Measurements from ENCODE around the gene SRRM3. TPM values are rescaled to one million over a fixed set of nuclear protein-coding genes. Genes with fewer than 3 reads are reported as not detected.
A peak's percentile ranks its signal among the peaks of the same experiment; 100 is the strongest.

The SRRM3 gene
- total RNA-seq, 1 experiment from 2014 or later, result 12.7 TPM

GRCh38 chr7:76257973-76258372 is 56.3 kb downstream of the SRRM3 start:
- H3K4me3 ChIP-seq (replicated peaks in 1 of 2; ENCODE audit: low read depth in 1 of 2, low read length in 2 of 2), result no peak overlapping the region
- no peaks in the 10 kb centered on the region for H3K36me3 ChIP-seq (ENCODE audit: control insufficient read depth in 1 of 2, insufficient read depth in 2 of 2, low read length in 2 of 2)
- no peaks in the 10 kb centered on the region for H3K79me2 ChIP-seq (ENCODE audit: insufficient read depth, low read length)
- H2AFZ ChIP-seq (ENCODE audit: low read depth, low read length, poor library complexity, severe bottlenecking), result no peak overlapping the region
- ATAC-seq, result peak; percentile 55
- H3K9me2 ChIP-seq (ENCODE audit: insufficient read depth), result no peaks in the 10 kb centered on the region
- no peak overlapping the region for H3K4me2 ChIP-seq (ENCODE audit: low read length)
- TF ChIP-seq REST (IDR thresholded peaks at IDR 0.05; ENCODE audit: low read depth) (no peak), CTCF (IDR thresholded peaks at IDR 0.05 in 2 of 3, conservative IDR thresholded peaks at IDR 0.05 in 1 of 3; ENCODE audit: borderline replicate concordance in 1 of 3, insufficient read depth in 1 of 3, low read depth in 2 of 3, low read length in 2 of 3) (0 out of 6 replicates have a peak, but pooled peaks of 1 of the 3 experiments have one; percentile 26), SRF (IDR thresholded peaks at IDR 0.05; ENCODE audit: low read depth) (no peak)
- H4K20me1 ChIP-seq (ENCODE audit: insufficient read depth), result no peaks in the 10 kb centered on the region
- H3K27ac ChIP-seq (ENCODE audit: low read depth, low read length), result no peak overlapping the region
- H3K9ac ChIP-seq (ENCODE audit: low read length), result no peak overlapping the region
- H3K27me3 ChIP-seq (ENCODE audit: insufficient read depth, low read length), result no peaks in the 10 kb centered on the region
- intact Hi-C loops (cut with micrococcal nuclease), result no loop called here
- no peaks in the 10 kb centered on the region for H3K9me3 ChIP-seq (ENCODE audit: control insufficient read depth in 1 of 2, insufficient read depth in 1 of 2, low read depth in 1 of 2, low read length in 2 of 2)
- ChIA-PET RAD21 (ENCODE audit: low non-redundant PET in 1 of 2, low total read pairs in 2 of 2, uncharacterized antibody in 2 of 2, unreplicated experiment in 2 of 2) (no interaction called here), POLR2A (no interaction called here), CTCF (no interaction called here)
- H3K4me1 ChIP-seq (ENCODE audit: control insufficient read depth in 1 of 2, insufficient read depth in 2 of 2, low read length in 2 of 2), result peaks cover 4 to 19% of the 10 kb centered on the region in 2 experiments; a peak in 3 of 4 replicates
- BruUV-seq (replicated peaks), result no TSS peak
- no peak for DNase-seq (ENCODE audit: low read depth, low spot score)

Measured in HCT116 (cell line).